Activated naive CD8-positive, alpha-beta T cell treated with anti-CD3 and anti-CD28 coated beads, Interleukin-2, amount 10 ng/mL, durations not matched to agents 7 days and 5 days (primary cell): ENCODE measurements around the gene TTF1. TPM values are rescaled to one million over a fixed set of nuclear protein-coding genes. Genes with fewer than 3 reads are reported as not detected.

Experiments
- ATAC-seq: fragments of 150-1000 bp; cut with Tn5 transposase; one replicate; pipeline ENCODE4 v1.10.0; 2021; ENCODE audit warnings: low read depth, moderate library complexity
- POLR2A ChIA-PET: fragments of 350-600 bp; sonication (Branson Sonifier 250); formaldehyde crosslinking; loops from one replicate; lab custom pipeline; 2021; ENCODE audit warnings: antibody characterized with exemption; lab: Charles Lee
- DNase-seq: peaks from one replicate; pipeline ENCODE4 v3.0.0; 2021
- H3K27ac Mint-ChIP-seq: one replicate; pipeline ENCODE4 v1.8.0; 2022; ENCODE audit warnings: mild to moderate bottlenecking, mixed read lengths
- H3K27me3 Mint-ChIP-seq: one replicate; pipeline ENCODE4 v1.8.0; 2022; ENCODE audit warnings: mild to moderate bottlenecking, moderate library complexity, mixed read lengths
- H3K36me3 Mint-ChIP-seq: one replicate; pipeline ENCODE4 v1.8.0; 2021; ENCODE audit warnings: mild to moderate bottlenecking, mixed read lengths
- H3K4me1 Mint-ChIP-seq: one replicate; pipeline ENCODE4 v1.8.0; 2021; ENCODE audit warnings: mixed read lengths
- H3K4me3 Mint-ChIP-seq: one replicate; pipeline ENCODE4 v1.8.0; 2022; ENCODE audit warnings: mild to moderate bottlenecking, moderate library complexity, mixed read lengths
- H3K9me3 Mint-ChIP-seq: one replicate; pipeline ENCODE4 v1.8.0; 2021; ENCODE audit warnings: mixed read lengths
- total RNA-seq, 2 experiments: library from RNA; stranded (reverse); gene quantifications; one replicate each; pipeline ENCODE4 v1.2.3, GENCODE V29; 2021

TTF1 gene
- 10 to 100 TPM; 31.3 to 32.5 TPM for total RNA-seq

- peaks cover 37% of the 10 kb centered on the region for H3K4me1 Mint-ChIP-seq
- ATAC-seq (peak; percentile 71), DNase-seq (peak; percentile 91)
- peaks cover 14% of the 10 kb centered on the region for H3K27me3 Mint-ChIP-seq
- peak within 1 kb of the TSS; percentile 73 for H3K27ac Mint-ChIP-seq
- no peaks in the 10 kb centered on the region for H3K9me3 Mint-ChIP-seq
- POLR2A ChIA-PET: interaction anchor here (0.7 to 0.9 kb wide), 6 partner anchors 56 to 1354 kb away, joined by 3 to 6 read pairs (median 4); no protein-coding TSS in a partner anchor
- H3K36me3 Mint-ChIP-seq: peaks cover 17% of the 10 kb centered on the region
- H3K4me3 Mint-ChIP-seq: peak within 1 kb of the TSS; percentile 80
Measured at GRCh38 chr9:132406554-132407122, at the start of gene TTF1. TSS of gene TTF1 (minus strand) at chr9:132406840. CDS start at chr9:132402821, 4,019 bp downstream.

- H3K27ac Mint-ChIP-seq: no peak overlapping the region
- H3K27me3 Mint-ChIP-seq: peaks cover 51% of the 10 kb centered on the region
- no peaks in the 10 kb centered on the region for H3K36me3 Mint-ChIP-seq
- no peak overlapping the region for H3K4me3 Mint-ChIP-seq
- POLR2A ChIA-PET: interaction anchor here (1.1 kb wide), 1 partner anchor 30 kb away, joined by 4 read pairs; no protein-coding TSS in a partner anchor
- ATAC-seq (no peak), DNase-seq (no peak)
- peaks cover 16% of the 10 kb centered on the region for H3K4me1 Mint-ChIP-seq
- H3K9me3 Mint-ChIP-seq: no peaks in the 10 kb centered on the region
Measured at GRCh38 chr9:132456241-132456640, 49.6 kb upstream of the TTF1 start.

- Mint-ChIP-seq H3K4me1 (peaks cover 27% of the 10 kb centered on the region), H3K27me3 (peaks cover 78% of the 10 kb centered on the region), H3K27ac (peak overlapping the region; percentile 81), H3K36me3 (no peaks in the 10 kb centered on the region), H3K9me3 (no peaks in the 10 kb centered on the region), H3K4me3 (peak overlapping the region; percentile 58)
- DNase-seq (peak; percentile 35), ATAC-seq (peak; percentile 95)
- POLR2A ChIA-PET: no interaction called here
Measured at GRCh38 chr9:132451276-132451675, 44.6 kb upstream of the TTF1 start.

- Mint-ChIP-seq H3K27me3 (peaks cover 68% of the 10 kb centered on the region), H3K4me3 (no peak overlapping the region), H3K27ac (no peak overlapping the region), H3K4me1 (peaks cover 20% of the 10 kb centered on the region), H3K9me3 (no peaks in the 10 kb centered on the region), H3K36me3 (no peaks in the 10 kb centered on the region)
- POLR2A ChIA-PET: interaction anchor here (0.6 kb wide), 1 partner anchor 59 kb away, joined by 3 read pairs; no protein-coding TSS in a partner anchor
- DNase-seq: no peak
- ATAC-seq: no peak
Measured at GRCh38 chr9:132447902-132448301, 41.3 kb upstream of the TTF1 start.

- ATAC-seq (no peak), DNase-seq (no peak)
- no peaks in the 10 kb centered on the region for H3K9me3 Mint-ChIP-seq
- peaks cover 68% of the 10 kb centered on the region for H3K27me3 Mint-ChIP-seq
- no peak overlapping the region for H3K4me3 Mint-ChIP-seq
- H3K27ac Mint-ChIP-seq: no peak overlapping the region
- H3K36me3 Mint-ChIP-seq: no peaks in the 10 kb centered on the region
- peaks cover 19% of the 10 kb centered on the region for H3K4me1 Mint-ChIP-seq
- POLR2A ChIA-PET: interaction anchor here (0.6 kb wide), 1 partner anchor 60 kb away, joined by 3 read pairs; no protein-coding TSS in a partner anchor
Measured at GRCh38 chr9:132447346-132447745, 40.7 kb upstream of the TTF1 start.

- Mint-ChIP-seq H3K9me3 (no peaks in the 10 kb centered on the region), H3K4me1 (peaks cover 16% of the 10 kb centered on the region), H3K27ac (no peak overlapping the region), H3K36me3 (no peaks in the 10 kb centered on the region), H3K27me3 (peaks cover 67% of the 10 kb centered on the region), H3K4me3 (no peak overlapping the region)
- ATAC-seq: no peak
- POLR2A ChIA-PET: no interaction called here
- DNase-seq: no peak
Measured at GRCh38 chr9:132446887-132447286, 40.2 kb upstream of the TTF1 start.

GRCh38 chr9:132443951-132444607 is 37.4 kb upstream of the TTF1 start:
- no peak for DNase-seq

GRCh38 chr9:132441404-132441803 is 34.8 kb upstream of the TTF1 start:
- H3K27me3 Mint-ChIP-seq: peaks cover 48% of the 10 kb centered on the region
- no peak for DNase-seq
- H3K36me3 Mint-ChIP-seq: no peaks in the 10 kb centered on the region
- no peak overlapping the region for H3K4me3 Mint-ChIP-seq
- no peaks in the 10 kb centered on the region for H3K9me3 Mint-ChIP-seq
- no peak for ATAC-seq
- POLR2A ChIA-PET: no interaction called here
- H3K4me1 Mint-ChIP-seq: peaks cover 3% of the 10 kb centered on the region
- H3K27ac Mint-ChIP-seq: no peak overlapping the region

More at GRCh38 chr9:132443951-132444607, 37.4 kb upstream of the TTF1 start:
- Mint-ChIP-seq H3K36me3 (no peaks in the 10 kb centered on the region), H3K27ac (no peak overlapping the region), H3K27me3 (peaks cover 64% of the 10 kb centered on the region), H3K9me3 (no peaks in the 10 kb centered on the region), H3K4me1 (peaks cover 4% of the 10 kb centered on the region), H3K4me3 (no peak overlapping the region)
- POLR2A ChIA-PET: no interaction called here
- no peak for ATAC-seq

GRCh38 chr9:132440735-132441134 is 34.1 kb upstream of the TTF1 start:
- DNase-seq (no peak), ATAC-seq (no peak)
- H3K27ac Mint-ChIP-seq: no peak overlapping the region
- peaks cover 3% of the 10 kb centered on the region for H3K4me1 Mint-ChIP-seq
- H3K27me3 Mint-ChIP-seq: peaks cover 48% of the 10 kb centered on the region
- no peak overlapping the region for H3K4me3 Mint-ChIP-seq
- H3K36me3 Mint-ChIP-seq: no peaks in the 10 kb centered on the region
- H3K9me3 Mint-ChIP-seq: no peaks in the 10 kb centered on the region
- POLR2A ChIA-PET: no interaction called here

- Mint-ChIP-seq H3K27me3 (peaks cover 51% of the 10 kb centered on the region), H3K4me3 (no peak overlapping the region)
- DNase-seq: no peak
Measured at GRCh38 chr9:132439153-132439552, 32.5 kb upstream of the TTF1 start.

GRCh38 chr9:132434881-132435280 is 28.2 kb upstream of the TTF1 start:
- H3K4me3 Mint-ChIP-seq: no peak overlapping the region
- H3K9me3 Mint-ChIP-seq: no peaks in the 10 kb centered on the region
- peaks cover 3% of the 10 kb centered on the region for H3K4me1 Mint-ChIP-seq
- ATAC-seq: no peak
- POLR2A ChIA-PET: no interaction called here
- peaks cover 47% of the 10 kb centered on the region for H3K27me3 Mint-ChIP-seq
- DNase-seq: no peak
- no peaks in the 10 kb centered on the region for H3K36me3 Mint-ChIP-seq
- no peak overlapping the region for H3K27ac Mint-ChIP-seq

More at GRCh38 chr9:132439153-132439552, 32.5 kb upstream of the TTF1 start:
- ATAC-seq: no peak
- Mint-ChIP-seq H3K9me3 (no peaks in the 10 kb centered on the region), H3K4me1 (peaks cover 3% of the 10 kb centered on the region), H3K36me3 (no peaks in the 10 kb centered on the region), H3K27ac (no peak overlapping the region)
- POLR2A ChIA-PET: no interaction called here

- Mint-ChIP-seq H3K9me3 (no peaks in the 10 kb centered on the region), H3K27ac (no peak overlapping the region), H3K4me1 (no peaks in the 10 kb centered on the region), H3K27me3 (peaks cover 63% of the 10 kb centered on the region), H3K4me3 (no peak overlapping the region), H3K36me3 (no peaks in the 10 kb centered on the region)
- DNase-seq (no peak), ATAC-seq (no peak)
- POLR2A ChIA-PET: no interaction called here
Measured at GRCh38 chr9:132430998-132431397, 24.4 kb upstream of the TTF1 start.

GRCh38 chr9:132426639-132427414 is 20.2 kb upstream of the TTF1 start:
- no peaks in the 10 kb centered on the region for H3K36me3 Mint-ChIP-seq
- H3K4me1 Mint-ChIP-seq: no peaks in the 10 kb centered on the region
- no peak for DNase-seq
- POLR2A ChIA-PET: no interaction called here
- no peak overlapping the region for H3K4me3 Mint-ChIP-seq
- ATAC-seq: no peak
- H3K27me3 Mint-ChIP-seq: peaks cover 75% of the 10 kb centered on the region
- H3K9me3 Mint-ChIP-seq: no peaks in the 10 kb centered on the region
- H3K27ac Mint-ChIP-seq: no peak overlapping the region
